ENCODE data around the gene AXIN1. TPM values are rescaled to one million over a fixed set of nuclear protein-coding genes. Genes with fewer than 3 reads are reported as not detected.

The AXIN1 gene
- total and polyA plus RNA-seq, 9 of the 15 experiments (the other 6 are each of a cell fraction or from before 2014, with no cell fraction given), result 0.42 to 58.0 (median 25.9) TPM

- peak; percentile 3; the same call in 1 of the 2 replicates for TF ChIP-seq REST (IDR thresholded peaks at IDR 0.05; ENCODE audit: borderline replicate concordance)
- TF ChIP-seq REST (CRISPR knock-in tag; IDR thresholded peaks at IDR 0.05; ENCODE audit: low read depth), result no peak
Measured at GRCh38 chr16:287298-287811, 65.2 kb downstream of the AXIN1 start (continued).

Data from K562 (cell line).